ENCODE data around the gene TSPAN12. TPM values are rescaled to one million over a fixed set of nuclear protein-coding genes. Genes with fewer than 3 reads are reported as not detected.

TSPAN12 gene
- total and polyA plus RNA-seq, 5 experiments from 2014 or later, result not detected

DNA sequence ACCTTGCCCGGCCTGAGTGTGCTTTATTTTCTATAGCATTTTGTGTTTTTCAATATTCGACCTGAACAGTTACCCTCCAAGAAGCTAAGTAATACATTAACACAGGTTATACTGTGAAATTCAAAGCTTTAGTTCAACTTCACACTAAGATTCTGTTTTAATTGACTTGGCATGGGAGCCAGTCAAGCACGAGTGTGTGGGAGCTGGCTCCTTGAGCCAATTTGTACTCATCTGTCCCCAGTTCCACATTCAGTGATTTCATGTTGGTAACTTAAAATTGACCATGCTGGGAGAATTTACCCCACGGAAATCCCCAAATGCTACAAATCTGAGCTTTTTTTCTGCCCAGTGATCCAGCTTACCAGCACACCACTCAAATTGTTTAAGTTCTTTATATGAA is 20.3 kb downstream of the TSPAN12 start:
- H3K36me3 Mint-ChIP-seq, result no peaks in the 10 kb centered on the region
- H3K4me3 Mint-ChIP-seq, result no peak overlapping the region
- no peaks in the 10 kb centered on the region for H3K4me1 Mint-ChIP-seq
- POLR2A ChIA-PET, result no interaction called here
- DNase-seq (no peak), ATAC-seq (no peak)
- H3K27ac Mint-ChIP-seq, result no peak overlapping the region
- H3K9me3 Mint-ChIP-seq, result no peaks in the 10 kb centered on the region
- peaks cover 4 to 13% (median 4%) of the 10 kb centered on the region in 5 donors for H3K27me3 Mint-ChIP-seq

DNA sequence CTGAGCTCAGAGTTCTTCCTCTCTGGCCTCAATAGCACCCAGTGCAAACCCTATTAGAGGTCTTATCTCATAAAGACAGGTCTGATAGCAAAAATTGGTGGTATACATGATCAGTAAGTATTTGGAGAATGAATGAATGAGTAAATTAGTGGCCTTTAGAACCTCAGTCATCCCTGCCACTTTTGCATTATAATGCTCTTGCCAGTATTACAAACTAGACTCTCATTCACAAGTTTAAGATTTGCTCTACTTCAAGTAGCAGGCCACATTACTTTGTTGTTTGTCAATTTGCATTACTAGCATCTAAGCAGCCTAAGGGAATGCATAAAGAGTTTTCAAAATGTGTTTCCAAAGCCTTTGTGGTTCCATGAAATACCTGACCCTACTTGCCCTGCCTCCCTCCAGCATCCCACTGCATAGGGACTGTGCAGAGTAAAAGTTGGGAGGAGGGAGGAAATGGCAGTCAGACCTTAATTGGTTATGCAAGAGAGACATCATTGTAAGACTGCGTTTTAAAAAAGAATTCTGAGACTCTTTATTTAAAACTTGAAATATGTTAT is 21.3 kb downstream of the TSPAN12 start:
- Mint-ChIP-seq H3K9me3 (no peaks in the 10 kb centered on the region), H3K27me3 (peaks cover 2 to 16% (median 6%) of the 10 kb centered on the region in 5 donors), H3K4me3 (no peak overlapping the region), H3K36me3 (no peaks in the 10 kb centered on the region), H3K27ac (no peak overlapping the region), H3K4me1 (no peaks in the 10 kb centered on the region)
- POLR2A ChIA-PET, result no interaction called here
- DNase-seq (no peak), ATAC-seq (no peak)

DNA sequence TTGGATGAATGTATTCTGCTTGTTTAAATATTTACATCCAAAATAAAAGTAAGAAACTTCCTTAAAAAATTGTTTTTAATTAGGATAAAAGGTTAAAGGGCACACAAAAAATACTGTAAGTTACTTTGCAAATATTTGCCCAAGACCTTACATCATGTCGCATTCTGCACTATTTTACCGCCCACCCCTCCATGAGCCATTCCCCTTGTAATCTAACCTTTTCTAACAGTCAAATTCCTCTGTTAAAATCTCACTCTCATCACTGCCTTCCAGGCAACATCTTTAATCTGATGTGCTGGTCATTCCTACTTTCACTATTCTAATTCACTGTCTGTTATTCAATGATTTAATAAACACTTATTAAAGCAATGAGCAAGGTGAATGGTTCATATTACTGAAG is 23.2 kb downstream of the TSPAN12 start:
- Mint-ChIP-seq H3K4me3 (no peak overlapping the region), H3K9me3 (peaks cover 0 to 9% (median 0%) of the 10 kb centered on the region in 9 donors), H3K4me1 (no peaks in the 10 kb centered on the region), H3K36me3 (no peaks in the 10 kb centered on the region), H3K27ac (no peak overlapping the region), H3K27me3 (peaks cover 7 to 20% (median 9%) of the 10 kb centered on the region in 5 donors)
- DNase-seq (no peak), ATAC-seq (no peak)
- POLR2A ChIA-PET, result no interaction called here

DNA sequence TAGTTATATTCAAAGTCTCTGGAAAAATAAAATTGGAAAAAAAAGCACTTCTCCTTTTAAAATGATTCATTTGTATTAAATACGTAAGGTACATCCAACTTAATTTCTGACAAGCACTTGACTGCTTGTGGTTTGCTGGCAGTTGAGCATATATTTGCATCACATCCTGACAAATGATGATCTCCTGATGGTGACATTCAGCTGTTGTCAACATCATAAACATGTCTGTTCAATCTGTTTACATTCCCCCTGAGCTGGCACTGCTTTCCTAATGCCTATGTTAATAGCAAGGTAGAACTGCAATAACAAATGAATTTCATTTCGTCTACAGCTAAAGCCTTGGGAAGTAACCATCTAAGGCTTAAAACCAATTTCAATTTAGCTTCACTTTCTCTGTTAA is 24.4 kb downstream of the TSPAN12 start:
- DNase-seq (no peak), ATAC-seq (no peak)
- Mint-ChIP-seq H3K4me1 (no peaks in the 10 kb centered on the region), H3K9me3 (peaks cover 0 to 10% (median 0%) of the 10 kb centered on the region in 9 donors), H3K27me3 (peaks cover 8 to 23% (median 11%) of the 10 kb centered on the region in 5 donors), H3K4me3 (no peak overlapping the region), H3K27ac (no peak overlapping the region), H3K36me3 (no peaks in the 10 kb centered on the region)
- POLR2A ChIA-PET, result no interaction called here

DNA sequence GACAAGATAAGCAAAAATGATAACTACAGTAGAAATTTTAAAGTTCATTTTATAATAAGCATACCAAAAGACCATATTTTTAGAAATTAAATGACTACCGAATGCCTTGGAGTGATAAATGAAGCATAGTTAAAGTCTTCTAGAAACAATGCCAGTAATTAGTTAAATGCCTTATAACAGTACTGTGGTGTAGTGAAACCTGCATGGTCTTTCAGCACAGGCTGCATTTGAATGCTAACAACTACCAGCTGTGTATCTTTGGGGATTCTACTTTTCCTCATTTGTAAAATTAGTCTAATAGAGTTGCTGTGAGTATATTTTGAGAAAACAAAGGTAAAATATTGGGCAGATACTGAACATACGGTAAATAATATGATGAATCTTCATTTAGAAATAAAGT is 25.1 kb downstream of the TSPAN12 start:
- no peak overlapping the region for H3K4me3 Mint-ChIP-seq
- ATAC-seq (no peak), DNase-seq (no peak)
- peaks cover 8 to 29% (median 16%) of the 10 kb centered on the region in 5 donors for H3K27me3 Mint-ChIP-seq
- no peaks in the 10 kb centered on the region for H3K4me1 Mint-ChIP-seq
- POLR2A ChIA-PET, result no interaction called here
- peaks cover 0 to 10% (median 0%) of the 10 kb centered on the region in 9 donors for H3K9me3 Mint-ChIP-seq
- H3K27ac Mint-ChIP-seq, result no peak overlapping the region
- H3K36me3 Mint-ChIP-seq, result no peaks in the 10 kb centered on the region

DNA sequence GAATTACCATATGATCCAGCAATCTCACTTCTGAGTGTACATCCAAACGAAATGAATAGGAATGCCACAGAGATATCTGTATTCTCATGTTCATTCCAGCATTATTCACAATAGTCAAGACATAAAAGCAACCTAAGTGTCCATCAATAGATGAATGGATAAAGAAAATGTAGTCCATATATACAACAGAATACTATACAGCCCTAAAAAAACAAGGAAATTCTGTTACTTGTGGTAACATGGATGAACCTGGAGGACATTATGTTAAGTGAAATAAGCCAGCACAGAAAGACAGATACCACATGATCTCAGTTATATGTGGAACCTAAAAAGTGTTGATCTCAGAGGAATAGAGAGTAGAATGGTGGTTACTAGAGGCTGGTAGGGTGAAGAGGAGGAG is 26.7 kb downstream of the TSPAN12 start:
- Mint-ChIP-seq H3K27ac (no peak overlapping the region), H3K27me3 (peaks cover 8 to 29% (median 19%) of the 10 kb centered on the region in 5 donors), H3K4me3 (no peak overlapping the region), H3K9me3 (peaks cover 0 to 10% (median 0%) of the 10 kb centered on the region in 9 donors), H3K4me1 (no peaks in the 10 kb centered on the region), H3K36me3 (no peaks in the 10 kb centered on the region)
- POLR2A ChIA-PET, result no interaction called here
- ATAC-seq (no peak), DNase-seq (no peak)

DNA sequence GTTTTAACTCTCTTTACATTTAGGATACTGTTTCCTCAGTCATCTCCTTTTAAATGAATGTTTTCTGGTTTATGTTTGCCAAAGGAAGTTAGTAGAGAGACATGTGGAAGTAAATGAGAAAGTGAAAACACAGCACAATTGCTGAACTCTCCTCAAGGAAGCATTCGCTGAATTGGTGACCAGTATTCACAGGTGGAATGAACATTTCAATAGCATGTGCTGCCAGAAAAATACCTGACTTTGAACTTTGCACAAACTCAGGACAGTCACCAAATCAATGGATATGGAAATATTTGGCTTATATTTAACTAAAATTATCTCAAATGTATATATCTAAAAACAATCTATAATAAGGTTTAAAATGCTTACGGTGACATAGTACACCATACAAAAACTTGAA is 28.5 kb downstream of the TSPAN12 start:
- Mint-ChIP-seq H3K27me3 (peaks cover 9 to 33% (median 21%) of the 10 kb centered on the region in 5 donors), H3K9me3 (peaks cover 0 to 10% (median 0%) of the 10 kb centered on the region in 9 donors), H3K4me3 (no peak overlapping the region), H3K27ac (no peak overlapping the region), H3K4me1 (no peaks in the 10 kb centered on the region), H3K36me3 (no peaks in the 10 kb centered on the region)
- no peak for DNase-seq
- ATAC-seq, result no peak
- POLR2A ChIA-PET, result no interaction called here

DNA sequence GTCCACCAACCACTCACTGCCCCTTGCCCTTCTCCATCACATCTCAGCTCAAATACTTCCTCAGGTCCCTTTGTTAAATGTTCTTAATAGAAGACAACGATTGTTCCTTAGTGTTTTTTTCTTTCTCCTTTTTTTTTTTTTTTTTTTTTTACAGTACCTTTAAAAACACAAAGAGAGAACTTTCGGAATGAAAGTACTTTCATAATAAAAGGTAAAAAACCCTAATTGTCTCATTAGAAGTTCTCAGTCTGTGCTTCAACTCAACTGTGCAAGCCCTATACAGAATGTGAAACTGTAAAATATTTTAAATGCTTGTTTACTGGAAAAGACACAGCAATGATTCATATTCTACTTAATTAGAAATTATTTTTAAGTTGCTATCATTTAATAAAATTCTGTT is 29.4 kb downstream of the TSPAN12 start:
- Mint-ChIP-seq H3K9me3 (peaks cover 0 to 10% (median 0%) of the 10 kb centered on the region in 9 donors), H3K27me3 (peaks cover 9 to 33% (median 21%) of the 10 kb centered on the region in 5 donors), H3K4me1 (no peaks in the 10 kb centered on the region), H3K27ac (no peak overlapping the region), H3K4me3 (no peak overlapping the region), H3K36me3 (no peaks in the 10 kb centered on the region)
- POLR2A ChIA-PET, result no interaction called here
- DNase-seq, result no peak
- ATAC-seq, result no peak

DNA sequence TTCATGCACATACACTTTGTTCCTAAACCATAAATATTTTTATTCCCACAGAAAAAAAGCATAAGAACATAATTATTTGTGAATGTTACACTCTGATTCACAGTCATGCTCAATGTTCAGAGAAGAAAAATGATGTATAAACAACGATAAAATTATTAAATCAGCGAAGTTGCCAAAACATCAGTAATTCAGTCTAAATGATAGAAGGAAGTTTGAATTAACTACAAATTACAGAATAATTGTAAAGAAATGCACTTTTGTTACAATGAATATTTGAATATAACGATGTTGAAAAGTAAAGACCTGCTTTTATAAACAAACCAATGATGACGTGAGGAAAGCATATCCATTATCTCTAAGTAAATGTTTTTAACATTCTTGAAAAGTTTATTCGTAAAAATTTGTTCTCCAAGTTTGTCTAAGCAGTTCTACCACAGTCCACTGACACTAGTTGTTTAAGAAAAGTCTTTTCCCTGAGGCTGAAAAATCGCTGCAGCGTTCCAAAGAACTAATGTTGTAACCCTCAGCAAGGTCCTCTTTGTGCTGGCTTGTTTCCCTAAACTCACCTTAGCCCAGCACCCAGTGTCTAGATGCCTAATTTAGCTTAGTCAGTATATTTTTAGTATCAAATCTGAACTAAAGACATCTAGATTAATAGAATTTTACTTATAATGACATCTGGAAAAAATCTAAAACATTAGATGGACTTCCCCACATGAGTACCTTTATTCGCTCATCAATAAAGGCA is 30.4 kb downstream of the TSPAN12 start:
- no peak overlapping the region for H3K4me3 Mint-ChIP-seq
- POLR2A ChIA-PET, result no interaction called here
- H3K27ac Mint-ChIP-seq, result no peak overlapping the region
- H3K36me3 Mint-ChIP-seq, result no peaks in the 10 kb centered on the region
- ATAC-seq (no peak), DNase-seq (no peak)
- no peaks in the 10 kb centered on the region for H3K4me1 Mint-ChIP-seq
- H3K27me3 Mint-ChIP-seq, result peaks cover 12 to 39% (median 21%) of the 10 kb centered on the region in 5 donors
- H3K9me3 Mint-ChIP-seq, result peaks cover 0 to 10% (median 0%) of the 10 kb centered on the region in 9 donors

DNA sequence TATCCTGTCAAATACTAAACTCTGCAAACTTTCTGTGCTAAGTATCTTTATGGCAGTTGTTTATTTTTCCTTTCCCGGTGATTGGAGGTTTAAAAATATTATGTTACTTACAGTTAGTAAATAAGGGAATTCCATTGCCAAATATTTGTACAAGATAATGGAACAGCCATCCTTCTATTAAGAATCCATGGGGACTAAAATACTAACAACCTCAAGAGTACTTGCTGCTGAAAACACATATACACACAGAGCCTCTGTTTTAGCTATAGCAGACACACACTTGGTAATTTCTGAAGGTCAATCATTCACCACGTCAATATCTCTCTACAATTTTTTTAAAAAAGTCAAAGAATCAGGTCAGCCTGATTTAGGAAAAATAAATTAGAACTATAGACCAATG is 32.4 kb downstream of the TSPAN12 start:
- Mint-ChIP-seq H3K9me3 (peaks cover 0 to 8% (median 0%) of the 10 kb centered on the region in 9 donors), H3K4me1 (no peaks in the 10 kb centered on the region), H3K27ac (no peak overlapping the region), H3K36me3 (no peaks in the 10 kb centered on the region), H3K4me3 (no peak overlapping the region), H3K27me3 (peaks cover 13 to 48% (median 21%) of the 10 kb centered on the region in 5 donors)
- ATAC-seq (no peak), DNase-seq (no peak)
- POLR2A ChIA-PET, result no interaction called here

DNA sequence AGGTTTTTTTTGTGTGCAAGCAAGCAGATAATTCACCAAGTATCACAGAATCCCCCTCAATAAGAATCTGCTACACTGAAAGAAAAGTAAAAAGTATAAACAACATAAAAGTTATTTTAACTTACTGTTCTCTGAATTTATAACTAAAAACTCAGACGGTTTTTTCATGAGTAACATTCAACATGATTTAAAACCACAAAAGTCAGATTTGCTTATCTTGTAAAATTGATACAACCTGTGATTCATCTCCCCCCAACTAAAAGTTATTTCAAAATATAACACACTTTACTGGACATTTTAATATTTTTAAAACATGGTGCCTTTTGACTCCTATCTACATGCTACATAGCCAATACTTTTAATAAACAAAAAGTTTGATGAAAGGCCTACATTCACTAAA is 32.8 kb downstream of the TSPAN12 start:
- no peak overlapping the region for H3K4me3 Mint-ChIP-seq
- no peak for ATAC-seq
- no peak overlapping the region for H3K27ac Mint-ChIP-seq
- H3K27me3 Mint-ChIP-seq, result peaks cover 16 to 48% (median 25%) of the 10 kb centered on the region in 5 donors
- no peaks in the 10 kb centered on the region for H3K4me1 Mint-ChIP-seq
- no peaks in the 10 kb centered on the region for H3K36me3 Mint-ChIP-seq
- POLR2A ChIA-PET, result no interaction called here
- DNase-seq, result no peak
- H3K9me3 Mint-ChIP-seq, result peaks cover 0 to 5% (median 0%) of the 10 kb centered on the region in 9 donors

DNA sequence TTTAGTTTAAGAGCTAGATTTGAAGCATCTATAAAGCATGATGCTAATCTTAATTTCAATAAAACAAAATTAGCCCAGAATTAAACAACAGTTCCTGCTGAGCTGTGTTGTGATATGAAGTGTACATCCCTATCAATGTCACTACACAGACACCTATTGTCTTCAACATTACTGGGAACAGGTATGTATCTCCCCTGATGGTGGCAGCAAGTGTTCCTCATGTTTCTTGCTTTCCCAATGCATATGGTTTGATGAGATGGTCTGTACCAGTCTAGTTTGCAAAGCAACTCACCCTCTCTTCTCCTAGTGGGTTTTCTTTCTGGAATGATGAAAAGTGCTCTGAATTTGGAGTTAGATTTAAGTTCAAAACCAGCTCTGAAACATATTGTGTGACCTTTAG is 38.1 kb downstream of the TSPAN12 start:
- ATAC-seq, result no peak
- Mint-ChIP-seq H3K36me3 (no peaks in the 10 kb centered on the region), H3K27ac (no peak overlapping the region), H3K9me3 (peaks cover 0 to 2% (median 0%) of the 10 kb centered on the region in 9 donors), H3K27me3 (peaks cover 15 to 43% (median 20%) of the 10 kb centered on the region in 5 donors), H3K4me1 (no peaks in the 10 kb centered on the region), H3K4me3 (no peak overlapping the region)
- POLR2A ChIA-PET, result no interaction called here
- no peak for DNase-seq

DNA sequence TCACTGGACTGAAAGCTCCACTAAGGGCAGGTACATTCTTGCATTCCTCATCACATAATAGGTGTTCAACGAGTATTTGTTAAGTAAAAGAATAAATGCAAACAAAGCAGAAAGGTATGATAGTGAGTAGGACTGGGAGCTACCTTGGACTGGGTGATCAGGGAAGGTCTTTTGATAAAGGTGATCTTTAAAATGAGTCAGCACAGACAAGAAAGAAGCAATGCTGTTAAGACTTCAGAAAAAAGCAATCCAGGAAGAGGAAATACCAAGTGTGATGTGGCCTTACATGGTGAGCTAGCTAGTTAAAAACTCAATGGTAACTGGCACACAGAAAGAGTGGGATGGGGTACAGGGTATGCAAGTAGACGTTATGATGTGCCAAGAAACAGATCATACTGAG is 40.1 kb downstream of the TSPAN12 start:
- Mint-ChIP-seq H3K27ac (no peak overlapping the region), H3K4me1 (no peaks in the 10 kb centered on the region), H3K27me3 (peaks cover 14 to 49% (median 17%) of the 10 kb centered on the region in 5 donors), H3K9me3 (peaks cover 0 to 2% (median 0%) of the 10 kb centered on the region in 9 donors), H3K4me3 (no peak overlapping the region), H3K36me3 (no peaks in the 10 kb centered on the region)
- DNase-seq (no peak), ATAC-seq (no peak)
- POLR2A ChIA-PET, result no interaction called here
